Activated T-helper 1 cell treated with Interleukin-2 at 50 U/mL for 16 hours (primary cell): Measurements from ENCODE around the gene SCAMP2.
"Not testable (repeated sequence)": the region's sequence is repeated elsewhere in the genome, so short reads cannot be mapped to it uniquely, and the experiment has no call there.

Experiments
- DNase-seq: peaks from one replicate; pipeline ENCODE4 v3.0.0-alpha.2; 2020; ENCODE audit warnings: low read depth

SCAMP2 gene

DNA sequence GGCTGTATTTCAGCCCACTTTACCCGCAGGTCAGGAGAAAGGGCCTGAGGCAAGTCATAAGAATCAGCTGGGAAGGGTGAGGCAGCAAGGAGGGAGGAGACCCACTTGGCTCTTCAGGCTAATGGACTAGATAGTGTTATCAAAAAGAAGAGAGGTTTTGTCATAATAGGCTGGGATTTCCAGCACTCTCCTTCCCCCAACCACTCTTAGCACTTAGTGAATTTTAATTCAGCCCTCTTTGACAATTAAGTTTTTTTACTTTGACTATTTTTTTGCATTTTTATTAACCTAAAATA lies 17.4 kb upstream of the SCAMP2 start:
- DNase-seq, result no peak

DNA sequence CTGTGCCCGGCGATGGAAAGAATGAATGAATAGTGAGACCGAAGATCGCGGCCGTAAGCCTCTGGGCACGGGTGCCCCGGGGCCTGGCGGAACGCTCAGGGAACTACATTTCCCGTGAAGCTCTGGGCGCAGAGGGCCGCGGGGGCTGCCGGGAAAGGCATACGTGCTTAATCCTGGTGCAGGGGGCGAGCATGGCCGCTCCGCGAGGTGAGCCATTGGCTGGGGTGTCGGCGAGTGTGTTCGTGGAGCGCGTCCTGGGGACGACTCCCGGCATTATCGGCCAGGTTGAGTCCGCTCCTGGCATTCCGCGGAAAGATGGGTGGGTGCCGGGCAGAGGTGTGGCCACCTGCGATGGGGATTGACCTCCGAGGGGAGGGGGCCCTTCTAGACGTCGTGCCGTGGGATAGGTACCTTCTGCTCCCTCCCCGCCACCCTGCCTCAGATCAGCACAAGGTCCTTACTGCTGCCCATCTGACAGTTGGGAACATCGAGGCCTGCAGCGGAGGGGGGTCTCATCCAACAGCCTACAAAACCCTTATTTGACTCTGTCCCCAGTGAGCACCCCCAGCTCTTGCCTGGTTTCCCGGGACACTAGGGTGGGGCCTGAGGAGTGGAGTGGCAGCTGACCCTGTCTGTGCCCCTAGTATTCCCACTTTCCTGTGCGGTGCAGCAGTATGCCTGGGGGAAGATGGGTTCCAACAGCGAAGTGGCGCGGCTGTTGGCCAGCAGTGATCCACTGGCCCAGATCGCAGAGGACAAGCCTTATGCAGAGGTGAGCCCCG lies 16.9 kb upstream of the SCAMP2 start, which contains the start of gene MPI:
TSS of gene MPI (plus strand) at position 160 of the 782 bp plus-strand sequence. CDS start at position 192, 32 bp downstream.
- peak; percentile 73 for DNase-seq

DNA sequence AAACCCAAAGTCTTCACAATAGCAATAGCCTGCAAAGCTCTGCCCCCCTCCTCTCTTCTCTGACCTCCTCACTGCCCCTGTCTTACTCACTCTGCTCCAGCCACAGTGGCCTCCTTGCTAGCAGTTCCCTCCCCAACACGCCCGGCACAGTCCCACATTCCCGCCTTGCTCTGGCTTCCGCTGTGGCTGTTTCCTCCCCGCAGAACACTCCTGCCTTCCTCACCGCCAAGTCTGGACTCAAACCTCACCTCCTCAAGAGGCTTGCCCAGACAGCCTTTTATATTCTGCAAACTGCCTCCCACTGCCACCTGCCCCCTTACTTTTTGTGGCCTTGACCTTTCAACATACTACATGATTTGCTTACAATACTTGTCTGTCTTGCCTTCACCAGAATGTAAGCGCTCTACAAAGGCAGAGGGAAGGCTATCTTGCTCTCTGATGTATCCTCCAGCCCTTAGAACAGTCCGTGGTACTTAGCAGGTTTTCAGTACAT lies 16.3 kb upstream of the SCAMP2 start:
- no peak for DNase-seq

DNA sequence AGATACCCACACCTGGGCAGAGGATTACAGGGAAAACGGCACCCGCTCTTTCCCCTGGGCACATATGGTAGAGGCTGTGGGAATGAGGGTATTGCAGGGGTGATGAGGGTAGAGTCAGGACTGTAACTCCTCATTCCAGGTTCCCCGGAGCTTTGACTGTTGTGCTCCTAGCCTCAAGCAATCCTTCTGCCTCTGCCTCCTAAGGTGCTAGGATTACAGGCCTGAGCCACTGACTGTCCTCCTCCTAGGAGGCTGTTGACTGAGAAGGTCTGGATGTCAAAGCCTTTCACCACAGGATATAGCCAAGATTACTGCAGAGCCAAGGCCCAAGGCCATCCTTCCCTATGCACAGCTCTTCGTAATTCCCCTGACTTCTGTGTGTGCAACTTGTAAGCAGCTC lies 15.6 kb upstream of the SCAMP2 start:
- DNase-seq, result no peak

DNA sequence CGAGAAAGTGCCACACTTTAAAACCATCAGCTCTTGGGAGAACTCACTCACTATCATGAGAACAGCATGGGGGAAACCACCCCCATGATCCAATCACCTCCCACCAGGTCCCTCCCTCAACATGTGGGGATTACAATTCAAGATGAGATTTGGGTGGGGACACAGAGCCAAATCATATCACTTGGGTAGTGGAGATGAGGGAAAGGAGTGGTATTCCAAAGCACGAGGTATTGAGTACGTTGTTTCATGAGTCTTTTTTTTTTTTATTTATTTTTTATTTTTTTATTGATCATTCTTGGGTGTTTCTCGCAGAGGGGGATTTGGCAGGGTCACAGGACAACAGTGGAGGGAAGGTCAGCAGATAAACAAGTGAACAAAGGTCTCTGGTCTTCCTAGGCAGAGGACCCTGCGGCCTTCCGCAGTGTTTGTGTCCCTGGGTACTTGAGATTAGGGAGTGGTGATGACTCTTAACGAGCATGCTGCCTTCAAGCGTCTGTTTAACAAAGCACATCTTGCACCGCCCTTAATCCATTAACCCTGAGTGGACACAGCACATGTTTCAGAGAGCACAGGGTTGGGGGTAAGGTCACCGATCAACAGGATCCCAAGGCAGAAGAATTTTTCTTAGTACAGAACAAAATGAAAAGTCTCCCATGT lies 14.5 kb upstream of the SCAMP2 start:
- DNase-seq, result not testable (repeated sequence)

DNA sequence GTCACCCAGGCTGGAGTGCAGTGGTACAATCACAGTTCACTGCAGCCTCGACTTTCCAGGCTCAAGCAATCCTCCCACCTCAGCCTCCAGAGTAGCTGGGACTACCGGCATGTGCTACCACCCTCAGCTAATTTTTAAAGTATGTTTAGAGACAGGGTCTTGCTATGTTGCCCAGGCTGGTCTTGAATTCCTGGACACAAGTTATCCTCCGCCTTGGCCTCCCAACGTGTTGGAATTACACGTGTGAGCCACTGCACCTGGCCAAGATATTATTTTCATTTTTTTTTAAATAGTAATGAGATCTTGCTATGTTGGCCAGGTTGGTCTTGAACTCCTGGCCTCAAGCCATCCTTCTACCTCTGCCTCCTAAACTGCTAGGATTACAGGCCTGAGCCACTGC lies 12.3 kb upstream of the SCAMP2 start:
- DNase-seq, result no peak

DNA sequence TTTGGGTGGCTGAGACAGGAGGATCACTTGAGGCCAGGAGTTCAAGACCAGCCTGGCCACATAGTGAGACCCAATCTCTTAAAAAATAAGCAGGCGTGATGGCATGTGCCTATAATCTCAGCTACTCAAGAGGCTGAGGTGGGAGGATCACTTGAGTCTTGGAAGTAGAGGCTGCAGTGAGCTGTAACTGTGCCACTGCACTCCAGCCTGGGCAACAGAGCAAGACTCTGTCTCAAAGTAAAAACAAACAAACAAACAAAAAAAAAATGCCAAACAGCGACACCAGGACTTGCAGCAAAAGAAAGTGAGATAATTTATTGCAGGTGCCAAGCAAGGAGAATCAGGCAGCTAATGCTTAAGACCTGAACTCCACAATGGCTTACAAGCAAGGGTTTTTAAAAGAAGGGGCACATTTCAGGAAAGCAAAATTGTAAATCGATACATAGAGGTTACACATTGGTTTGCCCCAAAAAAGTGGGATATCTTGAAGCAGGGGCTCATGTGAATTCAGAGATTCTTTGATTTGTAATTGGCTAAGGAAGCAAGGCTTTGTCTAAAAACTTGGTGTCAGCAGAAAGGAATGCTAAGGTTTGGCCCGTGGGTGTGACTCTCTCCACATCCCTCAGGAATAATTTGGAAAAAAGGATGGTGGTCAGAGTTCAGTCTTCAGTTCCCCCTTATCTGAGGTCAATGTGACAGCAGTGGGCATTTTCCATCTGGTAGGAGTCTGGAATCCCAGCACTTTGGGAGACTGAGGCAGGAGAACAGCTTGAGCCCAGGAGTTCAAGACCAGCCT lies 11.5 kb upstream of the SCAMP2 start:
- no peak for DNase-seq

DNA sequence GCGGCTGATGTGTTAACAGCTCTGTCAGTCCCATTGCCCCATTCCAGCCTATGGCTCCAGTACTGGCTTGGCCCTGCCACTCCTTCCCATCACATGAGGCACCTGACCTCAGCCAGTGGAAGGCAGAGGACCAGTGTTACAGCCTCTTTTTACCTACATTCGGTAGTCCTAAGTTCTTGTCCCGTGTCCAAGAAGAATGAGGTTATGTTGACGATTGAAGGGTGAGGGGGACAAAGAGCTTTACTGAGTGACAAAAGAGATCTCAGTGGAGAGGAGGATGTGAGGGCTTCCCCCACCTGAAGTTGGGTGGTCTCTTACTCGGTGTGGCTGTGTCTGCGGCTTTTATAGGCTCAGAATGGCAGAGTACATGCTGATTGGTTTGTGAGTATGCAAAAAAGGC lies 9.4 kb upstream of the SCAMP2 start:
- no peak for DNase-seq

DNA sequence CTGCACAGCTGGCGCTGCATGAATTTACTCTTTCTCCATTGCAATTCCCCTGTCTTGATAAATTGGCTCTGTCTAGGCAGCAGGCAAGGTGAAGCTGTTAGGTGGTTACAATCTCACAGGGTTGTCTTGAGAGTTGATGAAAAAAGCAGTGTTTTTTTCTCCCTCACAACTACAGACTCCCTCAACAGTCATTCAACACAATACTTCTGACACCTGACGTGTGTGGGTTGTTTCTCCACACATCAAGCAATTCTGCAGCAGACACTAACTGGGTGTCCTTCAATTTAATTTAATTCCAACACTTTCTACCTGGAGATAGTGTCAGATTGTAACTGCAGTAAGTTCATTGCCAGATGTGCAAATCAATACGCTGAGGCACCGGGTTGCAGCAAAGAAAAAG lies 5.1 kb upstream of the SCAMP2 start:
- no peak for DNase-seq

DNA sequence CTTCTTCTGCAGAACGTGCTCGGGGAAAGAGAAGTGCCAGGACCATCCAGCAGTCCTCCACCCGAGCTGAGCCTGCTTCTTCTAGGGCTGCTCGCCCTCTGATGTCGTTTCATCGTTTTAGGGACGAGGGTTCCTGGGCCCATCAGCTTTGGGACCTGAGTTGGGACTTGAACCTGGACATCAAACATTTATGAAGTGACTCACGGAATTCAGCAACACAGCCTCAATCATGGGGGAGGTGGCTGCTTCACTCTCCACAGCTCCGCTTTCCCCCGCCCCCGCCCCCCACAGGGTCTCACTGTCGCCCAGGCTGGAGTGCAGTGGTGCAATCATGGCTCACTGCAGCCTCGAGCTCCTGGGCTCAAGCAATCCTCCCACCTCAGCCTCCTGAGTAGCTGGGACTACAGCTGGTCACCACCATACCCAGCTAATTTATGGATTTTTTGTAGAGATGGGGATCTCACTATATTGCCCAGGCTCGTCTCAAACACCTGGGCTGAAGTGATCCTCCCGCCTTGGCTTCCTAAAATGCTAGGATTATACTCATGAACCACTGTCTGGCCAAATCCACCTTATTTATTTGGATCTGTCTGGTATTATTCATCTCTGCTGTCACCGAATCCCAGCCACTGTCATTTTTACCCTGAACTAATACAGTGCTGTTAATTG lies 725 bp upstream of the SCAMP2 start:
- no peak for DNase-seq

DNA sequence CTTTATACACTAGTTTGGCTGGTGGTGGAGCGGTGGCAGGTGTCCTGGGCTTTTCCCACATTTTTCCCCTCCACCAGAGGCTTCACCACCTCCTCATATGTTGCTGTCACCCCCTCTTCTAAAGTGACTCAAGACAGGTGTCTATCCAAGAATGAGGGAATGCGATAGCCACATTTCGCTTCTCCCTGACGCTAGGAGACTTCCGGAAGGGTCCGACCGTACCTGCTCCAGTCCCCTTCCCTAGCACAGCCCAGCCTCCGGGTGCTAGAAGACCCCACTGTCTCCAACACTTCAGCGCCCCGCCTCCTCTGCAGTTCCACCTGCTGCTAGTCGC lies 496 bp downstream of the SCAMP2 start:
- DNase-seq, result no peak

DNA sequence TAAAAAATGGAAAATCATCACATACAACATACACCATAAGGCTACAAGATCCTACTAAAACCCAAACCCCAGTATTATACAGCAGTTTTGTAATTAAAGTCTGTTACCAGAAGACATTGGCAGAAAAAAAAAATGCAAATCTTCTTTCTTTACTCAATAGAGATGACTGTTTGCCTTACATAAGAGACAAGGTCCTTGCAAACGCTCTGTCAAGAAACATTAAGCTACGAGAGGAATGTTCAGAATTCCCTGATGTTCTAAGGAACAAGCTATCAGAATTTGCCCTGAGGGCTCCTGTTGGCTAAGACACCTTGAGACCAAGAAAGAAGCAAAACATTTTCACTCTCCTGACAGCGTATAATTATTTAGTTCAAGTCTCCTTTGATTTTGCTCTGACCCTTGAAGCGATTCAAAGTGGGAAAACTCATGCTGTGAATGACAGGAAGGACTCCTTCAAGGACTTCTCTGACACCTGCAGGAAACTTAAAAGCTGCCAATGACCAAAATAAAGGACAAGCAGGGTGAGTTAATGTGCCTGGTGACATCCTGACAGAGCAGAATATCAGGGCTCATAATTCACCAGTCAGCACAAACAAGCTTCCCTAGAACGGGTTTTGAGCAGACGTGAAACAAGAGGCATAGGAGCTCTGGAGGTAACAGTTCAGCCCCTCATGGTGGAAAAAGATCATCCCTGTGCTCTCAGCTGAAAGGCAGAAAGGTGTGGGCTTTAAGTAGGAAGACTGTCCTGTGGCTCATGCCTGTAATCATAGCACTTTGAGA lies 2.5 kb downstream of the SCAMP2 start:
- no peak for DNase-seq

DNA sequence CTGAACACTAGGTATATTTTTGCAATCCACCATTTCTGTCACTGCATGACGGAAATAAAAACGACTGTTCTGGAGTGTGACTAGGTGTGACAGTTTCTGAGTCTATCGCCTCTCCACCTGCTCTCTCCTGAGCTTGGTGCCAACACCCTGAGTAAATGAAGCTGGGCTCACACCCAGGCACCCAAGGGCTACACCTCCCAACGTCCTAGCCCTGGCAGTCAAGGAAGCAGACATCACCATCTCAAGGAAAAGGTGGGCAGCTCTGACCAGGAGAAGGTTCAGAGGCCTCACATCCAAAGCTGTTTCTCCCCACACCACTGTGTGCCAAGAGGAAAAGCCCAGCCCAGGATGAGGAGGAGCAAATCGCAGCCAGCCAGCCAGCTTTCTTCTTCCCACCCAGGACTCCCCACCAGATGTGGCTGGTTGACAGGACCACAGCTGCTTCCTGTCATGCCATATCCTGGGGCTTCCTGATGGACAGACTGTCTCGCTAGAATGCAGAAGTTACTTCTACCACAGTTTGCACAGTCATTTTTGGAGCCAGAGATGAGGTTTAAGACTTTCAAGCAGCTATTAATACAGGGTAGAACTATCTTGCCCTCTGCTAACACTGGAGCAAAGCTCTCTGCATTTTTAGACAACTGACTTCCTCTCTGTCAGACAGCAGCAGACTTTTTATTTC lies 3.3 kb downstream of the SCAMP2 start:
- DNase-seq, result no peak

DNA sequence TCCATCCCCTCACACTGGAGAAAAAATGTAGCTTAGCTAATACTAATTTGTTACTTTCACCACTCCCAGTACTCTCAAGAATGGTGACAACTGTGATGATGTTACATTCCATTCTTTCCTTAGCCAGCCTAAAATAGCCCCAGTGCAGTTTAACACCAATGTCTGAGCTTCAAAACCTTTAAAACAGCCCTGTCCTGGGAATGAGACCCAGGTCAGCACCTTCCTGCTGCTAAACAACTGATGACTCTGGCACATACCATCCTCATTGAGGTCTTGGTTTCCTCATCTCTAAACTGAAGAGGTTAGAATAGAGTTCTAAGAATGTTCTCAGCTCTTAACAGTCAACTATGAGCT lies 3.8 kb downstream of the SCAMP2 start:
- no peak for DNase-seq

DNA sequence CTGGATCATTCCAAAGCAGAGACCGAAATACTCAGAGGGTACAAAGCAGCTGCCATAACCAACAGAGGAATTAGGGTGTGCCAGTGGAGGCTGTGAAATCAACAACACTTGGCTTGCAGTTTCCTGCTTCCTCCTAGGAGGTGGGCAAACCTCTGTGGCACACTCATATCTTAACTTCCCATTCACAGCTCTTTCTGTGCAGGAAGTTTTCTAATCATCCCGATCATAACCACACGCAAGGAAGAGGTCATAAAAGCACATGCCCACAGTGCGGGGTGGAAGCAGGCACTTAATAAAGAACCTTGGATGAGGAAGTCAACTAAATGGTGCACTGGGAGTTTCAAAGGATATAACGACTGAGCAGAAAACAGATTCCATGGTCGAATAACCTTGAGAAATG lies 5.1 kb downstream of the SCAMP2 start:
- DNase-seq, result no peak

DNA sequence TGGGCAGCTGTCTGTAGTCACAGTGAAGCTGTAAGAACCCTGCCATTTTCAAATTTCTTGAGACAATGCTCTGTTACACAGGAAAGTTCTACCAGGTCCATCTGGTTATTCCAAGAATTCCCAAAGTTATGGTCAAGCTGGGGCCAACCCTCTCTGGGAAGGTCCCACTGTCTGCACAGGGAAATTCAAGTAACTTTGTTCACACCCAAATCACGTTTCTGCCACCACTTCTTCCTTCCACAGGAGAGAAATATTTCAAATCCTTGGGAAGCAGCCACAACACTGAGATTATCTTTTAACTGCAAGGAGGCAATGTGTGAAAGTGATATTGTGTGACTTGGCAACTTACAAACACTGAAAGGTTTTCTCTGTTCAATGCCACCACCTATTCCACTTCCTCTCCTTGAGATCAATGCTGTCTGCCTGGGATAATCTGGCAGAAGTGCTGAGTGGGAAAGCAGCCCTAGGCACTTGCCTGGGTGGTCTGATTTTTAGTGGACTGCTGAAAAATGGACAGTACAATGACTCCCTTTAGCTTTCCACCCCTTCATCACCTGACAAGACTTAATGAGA lies 5.6 kb downstream of the SCAMP2 start:
- DNase-seq, result no peak

DNA sequence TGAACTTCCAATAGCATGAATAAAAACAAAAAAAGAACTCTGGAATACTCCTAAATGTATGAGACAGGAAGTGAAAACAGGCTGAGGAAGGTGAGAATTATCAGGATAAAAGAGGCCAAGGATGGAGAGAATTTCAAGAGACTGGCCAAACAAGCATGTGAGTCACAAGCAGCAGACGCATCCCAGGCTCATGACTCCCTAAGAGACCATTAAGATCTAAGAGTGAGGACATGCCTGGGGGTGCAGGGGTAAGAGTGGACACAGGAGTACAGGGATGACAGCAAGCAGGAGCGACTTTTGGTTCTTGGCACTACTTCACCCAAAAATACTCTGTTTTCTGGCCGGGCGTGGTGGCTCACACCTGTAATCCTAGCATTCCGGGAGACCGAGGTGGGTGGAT lies 7.1 kb downstream of the SCAMP2 start:
- DNase-seq, result no peak

DNA sequence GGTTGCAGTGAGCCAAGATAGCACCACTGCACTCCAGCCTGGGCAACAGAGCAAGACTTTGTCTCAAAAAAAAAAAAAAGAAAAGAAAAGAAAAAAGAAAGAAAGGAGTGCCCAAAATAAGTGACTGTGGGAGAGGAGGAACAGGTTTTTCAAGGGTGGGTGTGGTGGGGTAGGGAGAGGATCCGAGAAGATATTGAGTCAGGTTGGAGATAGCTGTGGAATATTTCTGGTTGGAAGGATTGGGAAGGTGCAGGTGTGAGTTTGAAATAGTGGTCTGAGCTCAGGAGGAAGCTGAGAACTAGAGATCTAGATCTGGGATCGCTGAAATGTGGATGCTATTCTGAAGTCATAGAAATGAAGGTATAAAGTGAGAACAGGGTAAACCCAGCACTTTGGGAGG lies 7.8 kb downstream of the SCAMP2 start:
- no peak for DNase-seq

DNA sequence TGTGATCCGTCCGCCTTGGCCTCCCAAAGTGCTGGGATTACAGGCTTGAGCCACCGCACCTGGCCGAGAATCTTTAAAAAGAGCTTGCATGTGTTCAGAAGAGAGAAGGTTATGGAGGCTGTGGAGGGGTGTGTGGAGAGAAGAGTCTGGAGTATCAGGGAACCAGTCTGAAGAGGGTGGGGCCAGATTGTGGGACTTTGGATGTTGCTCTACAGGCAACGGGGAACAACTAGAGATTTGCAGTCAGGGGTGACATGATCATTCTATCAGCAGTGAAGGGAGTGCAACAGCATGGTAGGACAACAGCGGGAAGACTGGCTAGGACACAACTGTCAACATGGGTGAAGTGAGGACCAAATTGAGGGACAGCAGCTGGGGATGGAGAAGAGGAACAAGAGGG lies 8.9 kb downstream of the SCAMP2 start:
- no peak for DNase-seq

DNA sequence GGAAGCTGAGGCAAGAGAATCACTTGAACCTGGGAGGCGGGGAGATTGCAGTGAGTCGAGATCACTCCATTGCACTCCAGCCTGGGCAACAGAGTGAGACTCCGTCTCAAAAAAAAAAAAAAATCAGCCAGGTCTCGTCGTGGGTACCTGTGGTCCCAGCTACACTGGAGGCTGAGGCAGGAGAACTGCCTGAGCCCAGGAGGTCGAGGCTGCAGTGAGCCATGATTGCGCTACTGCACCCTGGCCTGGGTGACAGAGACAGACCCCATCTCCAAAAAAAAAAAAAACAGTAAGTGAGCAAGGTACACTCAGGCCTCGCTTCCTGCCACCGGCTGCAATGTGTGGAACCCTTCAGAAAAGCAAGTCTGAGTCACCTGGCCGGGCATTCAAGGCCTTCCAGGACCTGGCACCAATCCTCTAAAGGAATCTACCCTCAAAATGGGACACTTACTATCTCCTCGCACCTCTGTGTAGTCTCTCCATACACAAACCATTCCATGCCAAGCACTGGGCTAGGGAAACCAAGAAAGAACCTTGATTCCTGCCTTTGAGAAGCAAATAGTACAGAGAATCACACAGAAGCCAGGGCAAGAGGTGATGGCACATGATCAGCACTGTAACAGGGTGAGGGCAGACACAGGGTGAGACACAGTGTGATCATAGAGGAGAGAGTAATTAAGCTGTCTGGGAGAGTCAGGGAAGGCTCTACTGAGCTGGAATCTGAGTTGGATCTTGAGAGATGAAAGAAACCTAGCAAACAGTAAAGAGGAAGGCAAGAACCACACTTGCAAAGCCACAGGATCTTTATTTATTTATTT lies 9.7 kb downstream of the SCAMP2 start:
- DNase-seq, result no peak
